Measurements from ENCODE around the gene GATA2. TPM values are rescaled to one million over a fixed set of nuclear protein-coding genes. Genes with fewer than 3 reads are reported as not detected.

Gene GATA2
- polyA plus RNA-seq, 3 donors = 0.07 to 0.36 TPM; not detected in 1

DNA sequence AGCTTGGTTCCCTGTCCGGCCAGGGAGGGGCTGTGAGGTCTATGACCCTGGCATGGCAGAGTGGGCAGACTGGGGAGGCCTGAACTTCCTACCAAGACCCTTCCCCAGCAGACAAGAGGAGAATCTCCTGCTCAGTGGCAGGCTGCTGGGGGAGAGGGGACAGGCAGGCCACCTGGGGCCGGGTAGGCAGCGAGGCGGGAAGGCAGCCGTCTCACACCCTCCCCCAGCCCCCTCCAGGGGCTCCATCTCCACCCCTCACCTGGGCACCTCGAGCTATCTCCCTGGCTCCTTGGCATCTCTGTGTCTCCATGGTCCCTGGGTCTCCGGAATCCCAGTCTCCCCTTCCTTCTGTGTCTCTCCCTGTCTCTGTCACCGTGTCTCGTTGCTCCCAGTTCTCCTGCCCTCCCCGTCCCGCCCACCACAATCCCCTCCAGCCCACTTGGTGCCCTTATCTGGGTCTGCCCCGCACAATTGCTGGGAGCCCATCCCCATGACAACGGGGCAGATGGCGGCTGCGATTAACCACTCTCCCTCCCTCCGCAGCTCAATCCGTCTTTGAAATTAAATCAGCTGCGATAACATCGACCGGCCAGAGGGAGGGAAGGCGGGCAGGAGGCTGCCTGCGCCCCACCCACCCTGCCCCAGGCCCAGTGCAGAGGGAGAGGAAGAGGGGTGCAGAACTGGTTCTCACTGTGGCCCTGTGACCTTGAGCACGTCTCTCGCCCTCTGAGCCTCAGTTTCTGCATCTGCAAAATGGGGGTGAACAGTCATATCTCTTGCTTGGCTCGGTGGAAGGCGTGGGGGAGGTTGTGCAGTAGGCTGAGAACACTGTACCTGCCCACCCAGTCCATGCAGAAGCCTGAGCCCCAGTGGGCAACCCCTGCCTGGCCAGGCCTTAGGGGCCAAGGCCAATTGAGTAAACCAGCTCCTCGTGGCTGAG, 36.0 kb downstream of the GATA2 start:
- TF ChIP-seq, protein P1, sequence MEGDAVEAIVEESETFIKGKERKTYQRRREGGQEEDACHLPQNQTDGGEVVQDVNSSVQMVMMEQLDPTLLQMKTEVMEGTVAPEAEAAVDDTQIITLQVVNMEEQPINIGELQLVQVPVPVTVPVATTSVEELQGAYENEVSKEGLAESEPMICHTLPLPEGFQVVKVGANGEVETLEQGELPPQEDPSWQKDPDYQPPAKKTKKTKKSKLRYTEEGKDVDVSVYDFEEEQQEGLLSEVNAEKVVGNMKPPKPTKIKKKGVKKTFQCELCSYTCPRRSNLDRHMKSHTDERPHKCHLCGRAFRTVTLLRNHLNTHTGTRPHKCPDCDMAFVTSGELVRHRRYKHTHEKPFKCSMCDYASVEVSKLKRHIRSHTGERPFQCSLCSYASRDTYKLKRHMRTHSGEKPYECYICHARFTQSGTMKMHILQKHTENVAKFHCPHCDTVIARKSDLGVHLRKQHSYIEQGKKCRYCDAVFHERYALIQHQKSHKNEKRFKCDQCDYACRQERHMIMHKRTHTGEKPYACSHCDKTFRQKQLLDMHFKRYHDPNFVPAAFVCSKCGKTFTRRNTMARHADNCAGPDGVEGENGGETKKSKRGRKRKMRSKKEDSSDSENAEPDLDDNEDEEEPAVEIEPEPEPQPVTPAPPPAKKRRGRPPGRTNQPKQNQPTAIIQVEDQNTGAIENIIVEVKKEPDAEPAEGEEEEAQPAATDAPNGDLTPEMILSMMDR (IDR thresholded peaks at IDR 0.05) = no peak
- H3K27me3 Mint-ChIP-seq (ENCODE audit: low read depth in 3 of 3) = peaks cover 25 to 54% (median 40%) of the 10 kb centered on the region in 3 donors
- intact Hi-C loops (cut with micrococcal nuclease) = no loop called here
- no peaks in the 10 kb centered on the region for H3K36me3 ChIP-seq (replicated peaks in 1 of 2; ENCODE audit: control insufficient read depth in 1 of 2, insufficient read depth in 2 of 2, low read length in 2 of 2)
- peaks cover 0 to 29% of the 10 kb centered on the region in 2 donors for H3K27me3 ChIP-seq (ENCODE audit: control insufficient read depth in 2 of 2, insufficient read depth in 2 of 2, low read length in 2 of 2)
- H3K4me1 ChIP-seq (ENCODE audit: control insufficient read depth in 1 of 2, insufficient read depth in 2 of 2, low read length in 2 of 2) = no peaks in the 10 kb centered on the region
- H3K4me3 ChIP-seq (replicated peaks in 1 of 3; ENCODE audit: low read depth in 2 of 3, low read length in 3 of 3) = no peak overlapping the region
- no peak overlapping the region for H3K4me2 ChIP-seq (replicated peaks; ENCODE audit: extremely low read depth, low read length, poor library complexity, severe bottlenecking)
- H2AFZ ChIP-seq (ENCODE audit: insufficient read depth, low read depth, low read length, poor library complexity, severe bottlenecking) = no peak overlapping the region
- H3K9ac ChIP-seq (ENCODE audit: insufficient read depth, low read length, poor library complexity, severe bottlenecking) = no peak overlapping the region
- H4K20me1 ChIP-seq (ENCODE audit: insufficient read depth, low read length) = no peaks in the 10 kb centered on the region
- WGBS (ENCODE audit: insufficient coverage) = 55% methylated on average over 16 of the region's 27 CpGs
- no peaks in the 10 kb centered on the region for H3K36me3 Mint-ChIP-seq
- H3K4me1 Mint-ChIP-seq = no peaks in the 10 kb centered on the region
- H3K9me3 Mint-ChIP-seq = peaks cover 0 to 5% (median 0%) of the 10 kb centered on the region in 7 donors
- H3K79me2 ChIP-seq (ENCODE audit: insufficient read depth, low read length) = no peaks in the 10 kb centered on the region
- DNase-seq = no peak
- H3K27ac Mint-ChIP-seq = no peak overlapping the region
- H3K9me3 ChIP-seq (replicated peaks in 1 of 2; ENCODE audit: control insufficient read depth in 1 of 2, insufficient read depth in 1 of 2, low read length in 2 of 2) = no peaks in the 10 kb centered on the region
- no peak overlapping the region for H3K27ac ChIP-seq (ENCODE audit: low read depth in 1 of 2, low read length in 2 of 2)
- H3K4me3 Mint-ChIP-seq = no peak overlapping the region

DNA sequence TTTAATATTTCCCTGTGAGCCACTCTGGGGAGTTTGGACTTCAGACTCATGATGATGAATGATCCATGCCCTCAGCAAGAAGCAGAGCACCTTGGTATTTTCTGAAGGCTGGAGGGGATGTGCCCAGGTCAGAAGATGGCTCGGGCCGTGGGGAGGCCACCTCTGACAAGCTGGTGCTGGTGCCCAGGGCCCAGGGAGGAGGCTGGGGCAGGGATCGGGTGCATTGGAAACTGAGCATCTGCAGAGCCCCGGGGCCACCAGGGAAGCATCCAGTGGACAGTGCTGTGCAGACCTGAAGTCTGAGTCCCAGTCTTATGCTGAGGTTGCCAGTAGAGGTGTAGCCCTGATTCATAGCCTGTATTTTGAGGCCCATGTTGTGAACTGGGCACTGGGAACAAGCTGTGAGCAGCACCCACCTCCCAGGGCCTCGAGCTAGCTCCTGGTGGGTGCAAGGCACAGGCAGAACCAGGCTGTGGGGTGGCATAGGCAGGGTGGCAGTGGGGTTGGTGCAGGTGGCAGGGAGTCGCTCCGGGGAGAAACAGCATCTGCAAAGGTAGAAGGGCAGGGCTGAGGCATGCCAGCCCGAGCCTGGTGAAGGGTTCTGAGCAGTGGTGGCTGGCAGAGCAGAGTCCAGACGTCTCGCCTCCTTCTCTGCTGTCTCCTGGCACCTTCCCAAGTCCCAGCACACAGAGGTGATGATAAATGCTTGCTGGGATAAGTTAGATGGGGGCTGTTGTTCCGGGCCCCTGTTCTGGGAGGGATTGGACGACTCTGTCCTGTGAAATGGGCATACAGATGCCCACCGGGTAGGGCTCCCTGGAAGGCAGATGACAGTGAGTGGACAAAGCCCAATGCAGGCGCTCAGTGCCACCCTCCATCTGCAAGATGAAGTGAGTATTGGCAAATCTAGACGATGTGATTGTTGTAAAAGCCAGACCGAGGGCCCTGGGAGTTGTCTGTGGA, 36.9 kb downstream of the GATA2 start:
- H3K9me3 Mint-ChIP-seq = peaks cover 0 to 5% (median 0%) of the 10 kb centered on the region in 7 donors
- Histone ChIP-seq H3K27ac (ENCODE audit: low read depth in 1 of 2, low read length in 2 of 2) (no peak overlapping the region), H2AFZ (ENCODE audit: insufficient read depth, low read depth, low read length, poor library complexity, severe bottlenecking) (no peak overlapping the region), H3K4me1 (ENCODE audit: control insufficient read depth in 1 of 2, insufficient read depth in 2 of 2, low read length in 2 of 2) (no peaks in the 10 kb centered on the region), H3K27me3 (ENCODE audit: control insufficient read depth in 2 of 2, insufficient read depth in 2 of 2, low read length in 2 of 2) (peaks cover 0 to 29% of the 10 kb centered on the region in 2 donors), H3K4me2 (replicated peaks; ENCODE audit: extremely low read depth, low read length, poor library complexity, severe bottlenecking) (no peak overlapping the region), H3K79me2 (ENCODE audit: insufficient read depth, low read length) (no peaks in the 10 kb centered on the region), H3K9me3 (replicated peaks in 1 of 2; ENCODE audit: control insufficient read depth in 1 of 2, insufficient read depth in 1 of 2, low read length in 2 of 2) (no peaks in the 10 kb centered on the region), H4K20me1 (ENCODE audit: insufficient read depth, low read length) (no peaks in the 10 kb centered on the region), H3K36me3 (replicated peaks in 1 of 2; ENCODE audit: control insufficient read depth in 1 of 2, insufficient read depth in 2 of 2, low read length in 2 of 2) (no peaks in the 10 kb centered on the region), H3K4me3 (replicated peaks in 1 of 3; ENCODE audit: low read depth in 2 of 3, low read length in 3 of 3) (no peak overlapping the region), H3K9ac (ENCODE audit: insufficient read depth, low read length, poor library complexity, severe bottlenecking) (no peak overlapping the region)
- intact Hi-C loops (cut with micrococcal nuclease) = no loop called here
- H3K4me3 Mint-ChIP-seq = peak overlapping the region in 1 of 2 donors; percentile 61
- TF ChIP-seq, protein P1 (IDR thresholded peaks at IDR 0.05) = no peak
- peaks cover 26 to 60% (median 44%) of the 10 kb centered on the region in 3 donors for H3K27me3 Mint-ChIP-seq (ENCODE audit: low read depth in 3 of 3)
- peak overlapping the region in 1 of 7 donors; percentile 65 for H3K27ac Mint-ChIP-seq
- H3K36me3 Mint-ChIP-seq = no peaks in the 10 kb centered on the region
- DNase-seq = no peak
- H3K4me1 Mint-ChIP-seq = no peaks in the 10 kb centered on the region
- 95% methylated on average over 13 of the region's 16 CpGs for WGBS (ENCODE audit: insufficient coverage)

Measured in CD14-positive monocyte (primary cell).